ENCODE results near the gene AUTS2.
A peak's percentile ranks its signal among the peaks of the same experiment; 100 is the strongest.

The AUTS2 gene

DNA sequence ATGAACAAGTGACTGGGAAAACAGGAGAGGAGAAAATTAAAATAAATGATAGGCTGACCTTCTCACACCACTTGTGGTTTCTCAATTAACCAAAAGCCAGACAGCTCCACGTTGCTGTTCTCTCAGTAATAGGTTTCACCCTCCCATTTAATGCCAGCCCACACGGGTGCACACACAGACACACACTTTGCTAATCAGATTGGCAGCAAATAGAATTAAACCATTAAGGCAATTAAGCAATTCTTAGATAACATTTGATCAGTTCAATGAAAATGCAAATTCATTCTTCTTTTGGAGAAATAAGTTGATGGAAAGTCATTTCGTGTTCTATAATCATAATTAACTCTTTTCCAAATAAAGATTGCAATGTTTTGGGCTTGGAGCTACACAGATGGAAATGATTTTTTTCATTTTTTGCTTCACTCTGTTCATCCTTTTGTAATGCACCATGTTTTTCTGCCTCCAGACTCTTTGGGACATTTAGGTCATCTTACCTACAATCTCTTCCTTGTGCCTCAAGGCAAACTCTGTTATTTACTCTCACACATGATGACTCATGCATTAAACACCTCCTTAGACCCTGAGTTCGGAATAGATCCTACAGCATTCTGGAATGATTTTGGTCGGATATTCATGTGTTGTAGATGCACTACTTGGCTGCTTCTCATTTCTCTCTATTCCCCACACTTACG, 700.7 kb downstream of the AUTS2 start:
- DNase-seq: no peak

DNA sequence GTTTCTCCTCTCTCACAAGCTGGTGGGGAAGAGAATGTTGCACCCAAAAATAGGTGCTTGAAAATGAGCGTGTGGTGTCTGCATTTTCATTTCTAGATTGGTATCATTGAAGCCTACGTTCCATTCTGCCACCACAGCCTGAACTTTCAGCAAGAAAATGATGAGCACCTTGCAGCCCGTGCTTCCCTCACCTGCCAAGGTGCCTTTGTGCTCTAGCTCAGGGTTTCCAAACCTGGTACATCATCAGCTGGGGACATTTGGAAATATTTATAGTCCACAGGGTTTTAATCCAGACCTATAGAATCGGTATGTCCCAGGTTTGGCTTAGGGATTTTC, 701.2 kb downstream of the AUTS2 start:
- no peak for DNase-seq

DNA sequence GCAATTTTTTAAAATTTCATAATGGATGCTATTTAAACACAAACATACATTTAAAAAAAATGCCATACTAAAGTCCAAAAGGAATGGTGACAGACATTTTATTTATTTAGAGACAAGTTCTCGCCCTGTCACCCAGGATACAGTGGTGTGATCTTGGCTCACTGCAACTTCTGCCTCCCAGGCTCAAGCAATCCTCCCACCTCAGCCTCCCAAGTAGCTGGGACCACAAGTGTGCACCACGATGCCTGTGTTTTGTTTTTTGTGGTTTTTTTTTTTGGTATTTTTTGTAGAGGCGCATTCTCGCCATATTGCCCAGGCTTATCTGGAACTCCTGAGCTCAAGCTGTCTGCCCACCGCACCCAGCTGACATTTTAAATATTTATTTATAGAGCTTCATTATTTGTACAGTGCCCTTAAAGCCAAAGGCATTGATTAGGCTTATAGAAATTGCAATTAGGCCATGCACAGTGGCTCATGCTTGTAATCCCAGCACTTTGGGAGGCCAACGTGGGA, 703.5 kb downstream of the AUTS2 start:
- DNase-seq: no peak

DNA sequence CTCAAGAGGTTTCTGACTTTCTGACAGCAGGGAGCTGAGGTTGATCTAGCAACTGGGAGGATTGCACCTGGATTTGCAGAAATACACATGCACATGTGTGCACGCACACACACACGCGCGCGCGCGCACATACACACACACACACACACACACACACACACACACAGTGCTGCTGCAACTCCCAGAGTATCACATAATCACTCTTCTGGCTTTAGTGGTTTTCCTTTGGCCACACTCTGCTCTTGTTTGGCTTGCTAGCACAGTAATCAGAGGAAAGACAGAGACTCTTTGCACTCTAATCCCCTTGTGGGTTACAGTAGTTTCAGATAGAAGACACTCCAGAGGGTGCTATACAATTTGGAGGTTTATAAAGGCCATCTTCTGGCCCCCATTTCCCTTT, 705.0 kb downstream of the AUTS2 start:
- no peak for DNase-seq

DNA sequence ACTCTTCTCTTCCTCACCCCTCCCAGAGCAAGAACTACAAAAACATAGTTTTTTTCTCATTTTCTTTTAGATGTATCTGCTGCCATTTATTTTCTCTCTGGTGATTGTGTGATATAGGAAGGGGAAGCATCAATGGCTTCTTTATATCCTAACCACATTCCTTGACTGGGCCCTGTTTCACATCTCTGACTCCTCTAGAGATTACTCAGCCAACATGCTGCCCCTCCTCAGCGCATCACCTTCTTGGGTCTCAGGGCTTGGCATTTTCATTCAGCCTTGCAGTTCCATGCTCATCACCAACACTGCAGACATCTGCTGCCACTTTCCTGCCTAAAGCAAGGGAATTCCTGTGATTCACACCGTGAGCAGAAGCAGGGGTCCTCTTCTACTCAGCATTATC, 705.5 kb downstream of the AUTS2 start:
- no peak for DNase-seq

DNA sequence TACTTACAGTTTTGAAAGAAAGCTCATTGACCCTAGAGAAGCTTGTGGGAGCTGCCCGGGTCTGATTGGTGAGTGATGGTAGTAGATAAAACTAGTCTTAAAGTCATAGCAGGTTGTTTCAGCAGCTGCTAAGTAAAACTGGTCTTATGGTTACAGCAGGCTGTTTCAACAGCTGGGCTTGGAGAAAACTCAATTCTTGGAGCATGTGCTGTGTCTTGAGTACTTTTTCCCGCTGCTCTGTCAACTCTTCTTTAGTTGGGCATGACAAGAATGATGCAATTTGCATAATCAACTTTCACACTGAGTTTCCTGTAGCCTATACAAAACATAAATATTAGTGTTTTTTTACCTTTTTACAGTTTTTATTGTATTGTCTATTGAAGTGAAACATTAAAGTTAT, 707.9 kb downstream of the AUTS2 start:
- DNase-seq: no peak

DNA sequence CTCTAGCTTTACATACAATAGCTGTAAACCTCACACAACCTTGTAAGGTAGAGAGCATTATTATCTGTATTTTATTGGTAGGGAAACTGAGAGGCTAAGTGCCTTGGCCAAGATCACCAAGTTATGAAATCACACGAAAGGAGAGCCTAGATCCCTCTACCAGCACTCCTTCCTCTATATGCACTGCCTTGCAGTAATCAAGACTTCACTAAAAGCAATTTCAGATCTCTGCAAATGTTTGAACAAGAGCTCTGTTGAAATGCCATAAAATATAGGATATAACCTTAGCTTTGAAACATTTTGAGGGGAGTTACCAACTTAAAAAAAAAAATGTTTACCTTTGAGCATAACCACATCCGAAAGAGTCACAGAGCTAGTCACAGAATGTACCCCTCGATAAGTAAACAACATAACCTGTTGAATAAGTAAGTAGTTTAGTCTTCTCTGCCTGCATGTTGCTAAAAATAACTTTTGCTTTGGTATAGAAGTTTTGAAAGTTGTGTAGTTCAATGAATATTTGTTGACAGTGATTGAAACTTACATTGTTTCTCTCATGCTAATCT, 709.4 kb downstream of the AUTS2 start:
- no peak for DNase-seq

DNA sequence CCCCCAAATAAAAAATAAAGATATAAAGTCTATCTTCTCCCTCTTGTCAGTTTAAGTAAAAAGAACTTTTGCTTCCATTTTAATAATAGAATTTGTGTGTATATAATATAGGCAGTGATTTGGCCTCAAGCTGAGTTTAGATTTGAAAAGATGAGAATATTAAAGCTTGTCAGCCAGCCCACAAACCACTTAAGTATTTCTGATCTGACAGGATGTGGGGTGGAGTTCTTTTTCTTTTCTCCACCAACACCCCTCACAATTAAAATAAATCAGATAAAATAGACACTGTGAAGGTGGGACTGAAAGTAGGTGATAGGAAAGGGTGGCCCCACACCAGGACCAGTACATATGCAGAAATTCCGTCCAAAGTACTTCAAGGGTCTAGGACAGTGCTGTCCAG, 714.1 kb downstream of the AUTS2 start:
- no peak for DNase-seq

DNA sequence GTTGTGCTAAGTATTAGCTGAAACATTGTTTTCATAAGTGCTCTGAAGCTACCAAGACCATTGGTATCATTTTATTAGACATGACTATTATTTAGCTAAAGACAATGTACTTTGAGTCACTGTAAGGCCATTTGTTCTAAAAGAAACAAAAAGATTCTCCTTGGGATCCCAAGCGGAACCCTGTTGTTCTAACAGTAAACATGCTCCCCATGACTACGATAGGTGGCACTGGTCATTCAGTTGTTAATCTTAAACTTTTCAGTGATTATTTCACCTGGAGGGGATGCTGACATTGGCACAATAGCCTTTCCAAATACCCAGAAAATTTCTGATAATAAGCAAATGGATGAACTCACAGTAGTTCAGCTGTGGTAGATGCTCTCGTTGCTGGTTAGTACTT, 715.0 kb downstream of the AUTS2 start:
- no peak for DNase-seq

DNA sequence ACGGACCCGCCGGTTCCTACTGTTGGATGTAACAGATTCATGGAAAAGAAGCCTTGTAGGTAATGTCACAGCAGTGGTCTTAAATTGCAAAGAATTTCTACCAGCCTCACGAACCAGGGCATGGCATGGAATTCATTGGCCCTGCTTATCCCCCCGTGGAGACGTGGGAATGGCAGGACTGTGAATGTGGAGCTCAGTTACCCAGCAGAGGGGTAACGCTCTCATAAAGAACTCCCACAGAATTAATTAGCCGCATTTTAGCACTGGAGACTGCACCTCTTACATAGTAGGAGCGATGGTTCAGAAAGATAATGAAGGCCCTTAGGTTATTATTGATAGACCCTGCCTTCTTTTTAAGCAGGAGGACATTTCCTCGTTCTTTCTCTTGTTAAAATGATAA, 715.4 kb downstream of the AUTS2 start:
- no peak for DNase-seq

DNA sequence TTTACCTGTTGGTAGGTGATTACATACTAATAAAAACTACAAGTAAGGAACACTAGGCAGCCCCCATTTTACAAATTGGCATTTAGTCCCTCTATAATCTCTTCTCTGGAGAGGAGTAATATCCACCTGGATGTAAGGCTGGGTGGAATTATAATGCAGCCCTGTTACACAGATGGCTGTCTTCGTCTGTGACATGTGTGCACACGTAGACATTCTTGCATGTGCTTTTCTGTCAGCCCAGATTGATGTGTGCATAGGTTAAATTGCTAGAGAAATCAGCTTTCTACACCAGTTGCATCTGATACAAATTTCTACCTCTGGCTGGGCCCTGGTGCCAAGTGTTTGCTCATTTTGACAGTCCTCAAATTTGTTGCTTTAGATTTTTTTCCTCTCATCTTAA, 715.9 kb downstream of the AUTS2 start:
- peak; percentile 20 for DNase-seq

DNA sequence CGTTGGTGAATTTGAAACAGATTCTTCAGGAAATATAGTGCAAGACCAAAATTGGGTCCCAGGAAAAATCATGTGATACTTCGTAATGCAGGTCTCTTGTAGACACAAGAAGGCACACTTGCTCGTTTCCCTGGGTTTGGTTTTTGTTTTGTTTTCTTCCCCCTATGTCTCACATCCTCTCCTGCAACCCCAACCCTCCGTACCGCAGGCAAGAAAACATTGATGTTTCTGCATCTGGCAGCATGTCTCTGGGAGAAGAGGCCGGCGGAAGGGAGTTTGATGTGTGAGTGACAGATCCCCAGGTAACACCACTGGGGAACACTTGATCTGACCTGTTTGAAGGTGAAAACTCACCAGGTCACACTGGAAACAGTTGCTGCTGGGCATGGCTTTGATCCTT, 718.5 kb downstream of the AUTS2 start:
- DNase-seq: no peak

DNA sequence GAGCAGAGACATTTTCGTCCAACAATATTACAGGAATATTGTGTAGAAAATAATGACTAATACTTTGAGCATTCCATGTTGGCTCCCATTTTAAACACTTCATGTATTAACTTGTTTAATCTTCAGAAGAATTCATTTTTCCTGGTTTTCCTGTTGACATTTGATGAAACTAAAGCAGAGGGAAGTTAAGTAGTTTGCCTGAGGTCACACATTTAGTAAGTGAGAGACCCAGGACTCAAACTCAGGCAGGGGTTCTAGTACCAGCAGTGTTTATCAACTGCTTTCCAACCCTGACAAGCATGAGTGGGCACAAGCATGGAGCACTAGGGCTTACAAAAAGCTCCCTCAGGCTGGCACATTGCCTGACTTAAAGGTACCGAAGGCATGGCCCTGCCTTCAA, 719.1 kb downstream of the AUTS2 start:
- DNase-seq: no peak

DNA sequence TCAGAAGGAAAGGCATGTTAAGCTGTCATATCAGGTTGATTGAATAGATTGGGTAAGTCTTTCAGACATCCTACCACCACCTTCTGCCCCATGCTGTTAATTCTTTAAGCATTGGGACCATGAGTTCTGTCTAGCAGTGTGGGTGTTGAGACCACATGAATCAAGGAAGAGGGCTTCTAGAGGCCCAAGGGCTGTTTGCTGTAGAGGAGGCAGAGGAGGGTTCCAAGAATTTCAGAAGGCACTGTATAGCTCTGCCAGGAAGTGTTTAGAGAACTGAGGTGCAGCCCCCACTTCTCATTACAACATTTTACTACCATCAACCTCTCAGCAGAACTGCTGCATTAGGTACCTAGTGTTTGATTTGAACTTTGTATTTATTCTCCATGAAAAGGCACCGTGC, 720.2 kb downstream of the AUTS2 start:
- DNase-seq: no peak

DNA sequence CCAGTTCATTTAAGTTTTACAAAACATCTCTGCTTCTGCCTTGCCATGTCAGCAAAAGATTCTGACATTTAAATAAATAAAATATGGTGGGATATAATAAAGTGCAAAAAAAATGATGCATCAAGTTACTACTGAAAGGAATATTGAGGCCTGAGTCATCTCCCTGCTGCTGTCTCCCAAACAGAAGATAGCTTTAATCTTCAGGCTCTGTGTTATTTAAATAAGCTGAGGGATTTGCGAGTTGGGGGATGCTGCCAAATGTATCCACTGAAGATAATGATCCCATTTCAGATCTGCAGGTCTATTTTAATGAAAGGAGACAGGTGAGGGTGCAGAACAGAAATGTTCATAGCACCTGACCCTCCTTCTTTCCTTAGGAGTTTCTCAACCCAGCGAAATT, 720.8 kb downstream of the AUTS2 start:
- DNase-seq: no peak

DNA sequence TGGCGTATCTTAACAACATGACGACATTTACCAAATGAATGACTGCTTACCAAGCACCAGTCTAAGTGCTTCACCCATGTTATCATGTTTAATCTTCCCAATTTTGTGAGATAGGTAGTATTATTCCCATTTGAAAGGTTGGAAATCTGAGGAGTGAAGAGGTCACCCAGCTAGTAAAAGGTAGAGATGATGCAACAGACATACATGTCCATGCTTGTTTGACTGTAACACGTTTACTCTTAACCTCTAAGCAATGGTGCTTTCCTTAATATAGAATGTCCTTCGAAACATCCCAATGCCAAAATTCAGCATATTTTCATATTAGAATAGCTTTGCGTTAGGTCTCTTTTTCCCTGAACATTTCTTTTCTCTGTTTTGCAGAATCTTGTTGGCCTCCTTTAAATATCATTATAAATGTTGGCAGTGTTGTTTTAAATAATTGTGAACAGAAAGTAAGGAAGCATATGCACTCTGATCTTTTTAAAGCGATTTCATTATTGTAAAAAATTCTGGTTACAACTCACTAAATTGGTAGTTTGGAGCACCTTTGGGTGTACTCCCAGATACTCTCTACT, 722.8 kb downstream of the AUTS2 start:
- no peak for DNase-seq

DNA sequence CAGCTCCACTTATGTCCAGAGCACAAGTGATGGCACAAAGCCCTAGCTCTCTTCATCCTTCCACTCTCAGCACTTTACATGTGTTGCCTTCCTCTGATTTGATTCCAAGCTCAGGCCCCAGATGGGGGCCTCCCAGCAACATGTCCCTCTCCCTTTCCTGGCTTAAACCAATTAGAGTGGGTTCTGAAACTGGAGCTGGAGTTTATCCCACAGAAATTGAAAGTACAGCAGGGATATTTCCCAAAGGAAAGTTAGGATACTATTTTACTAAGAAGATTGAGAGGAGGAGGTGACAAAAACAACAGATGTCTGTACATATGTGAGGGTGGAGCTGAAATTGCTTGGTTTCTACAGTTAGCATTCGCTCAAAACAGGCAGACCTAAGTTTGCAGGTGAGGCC, 724.6 kb downstream of the AUTS2 start:
- peak; percentile 98 for DNase-seq

DNA sequence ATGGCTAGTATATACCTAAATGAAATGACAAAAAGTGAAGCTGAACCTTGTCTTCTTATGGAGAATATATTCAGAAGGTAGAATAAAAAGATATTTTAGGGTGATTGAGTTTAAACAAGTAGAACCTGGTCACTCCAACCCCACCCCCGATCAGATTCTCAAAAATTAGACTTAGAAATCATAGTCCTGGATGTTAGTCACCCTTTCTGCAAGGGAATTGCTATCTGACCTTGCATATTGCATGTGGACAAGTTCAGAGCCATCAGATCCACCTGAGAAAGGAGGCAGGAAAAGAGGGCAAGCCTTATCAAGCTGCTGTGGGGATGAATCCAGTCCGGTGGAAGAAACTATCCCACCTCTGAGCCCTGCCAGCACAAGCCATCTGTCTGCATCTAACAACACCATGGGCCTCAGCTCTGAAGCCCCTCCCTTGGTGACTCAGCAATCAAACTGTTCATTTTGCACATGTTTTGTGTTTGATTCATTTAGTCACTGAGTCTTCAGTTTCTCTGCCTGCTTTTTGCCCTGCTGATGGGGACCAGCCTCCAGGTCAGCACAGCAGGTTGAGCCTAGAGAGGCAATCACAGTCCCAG, 727.3 kb downstream of the AUTS2 start:
- DNase-seq: peak; percentile 97

DNA sequence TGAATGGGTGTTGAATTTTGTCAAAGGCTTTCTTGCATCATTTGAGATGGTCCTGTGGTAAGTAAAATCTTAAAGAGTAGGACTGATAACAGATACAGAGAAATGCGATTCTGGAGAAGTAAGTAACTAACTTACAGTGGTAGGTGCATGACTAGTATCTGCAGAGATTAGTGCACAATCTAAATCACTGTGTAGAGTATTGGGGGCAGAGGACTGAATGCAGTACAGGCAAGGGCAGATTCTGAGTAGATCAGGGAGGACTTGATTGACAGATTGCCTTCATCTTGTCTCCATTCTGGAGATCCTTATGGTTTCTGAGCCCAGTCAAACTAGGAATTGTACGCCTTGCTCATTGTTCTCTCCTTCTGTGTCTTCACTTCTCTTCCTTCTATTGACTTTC, 736.0 kb downstream of the AUTS2 start:
- no peak for DNase-seq

DNA sequence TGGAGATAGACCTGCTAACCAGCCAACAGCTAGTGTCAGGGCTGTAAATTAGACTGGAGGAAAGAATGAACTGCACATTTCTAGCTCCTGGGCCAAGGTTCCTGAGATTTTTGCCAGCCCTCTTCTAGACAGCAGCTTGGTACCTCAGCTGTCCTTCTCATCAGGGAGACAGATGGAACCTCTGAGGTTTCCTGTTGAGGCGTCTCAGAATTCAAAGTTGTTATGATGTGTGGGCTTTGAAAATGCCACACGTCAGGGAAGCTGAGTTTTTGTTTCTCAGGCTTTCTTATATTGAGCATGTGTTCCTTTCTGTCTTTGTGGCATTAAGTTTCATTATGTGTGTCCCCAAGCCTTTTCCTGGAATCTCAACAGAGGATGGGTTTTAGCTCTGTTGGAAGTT, 736.6 kb downstream of the AUTS2 start:
- no peak for DNase-seq

DNA sequence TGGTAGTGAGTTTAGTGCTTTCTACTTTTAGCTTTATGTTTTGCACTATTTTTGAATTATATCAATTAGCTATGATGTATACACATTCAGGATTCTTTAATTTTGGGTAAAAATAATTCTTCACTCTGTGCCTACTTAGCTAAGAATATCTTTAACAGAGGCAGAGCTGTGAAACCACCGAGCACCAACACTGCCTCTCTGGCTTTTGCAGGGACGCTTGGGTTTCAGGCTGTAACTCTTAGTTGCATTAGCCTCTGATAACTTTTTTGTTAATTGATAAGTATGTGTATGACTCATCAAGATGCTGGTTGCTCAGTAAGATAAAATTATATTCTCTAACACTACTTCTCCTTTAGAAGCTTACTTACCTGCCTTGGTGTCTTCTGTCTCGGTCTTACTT, 738.3 kb downstream of the AUTS2 start:
- DNase-seq: no peak

DNA sequence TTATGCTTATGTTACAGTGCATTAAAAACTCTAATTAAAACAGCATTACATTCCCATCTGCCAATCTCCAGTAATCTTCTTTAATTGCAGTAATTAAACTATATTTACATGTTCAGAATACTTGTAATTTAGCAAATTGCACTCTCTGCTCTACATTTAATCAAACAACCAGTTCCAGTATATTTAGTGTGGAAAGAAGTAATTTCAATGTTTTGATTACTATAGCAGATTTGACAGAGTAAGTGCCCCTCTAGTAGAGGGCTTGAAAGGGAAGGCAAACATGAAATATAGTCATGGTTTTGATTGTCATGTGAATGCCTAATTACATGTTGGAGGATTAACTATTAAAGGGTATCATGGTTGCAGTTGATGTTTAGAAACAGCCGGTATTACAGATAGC, 739.7 kb downstream of the AUTS2 start:
- peak; percentile 36 for DNase-seq

DNA sequence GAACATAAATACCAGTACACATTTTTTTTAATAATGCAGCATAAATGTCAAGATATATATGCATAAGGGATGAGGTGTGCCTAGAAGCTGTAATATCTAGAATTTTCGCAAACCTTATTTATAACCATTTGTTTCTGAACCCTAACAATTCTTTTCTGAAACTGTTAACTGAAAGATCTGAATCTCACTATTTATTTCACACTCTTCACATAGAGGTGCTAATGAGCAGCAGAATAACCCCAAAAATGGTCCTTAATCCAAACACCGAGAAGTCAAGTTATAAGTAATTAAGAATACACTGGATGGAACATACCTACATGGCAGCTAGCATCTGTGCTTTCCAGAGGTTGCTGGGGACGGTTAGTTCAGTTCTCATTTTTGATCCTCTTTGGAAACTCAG, 742.0 kb downstream of the AUTS2 start:
- no peak for DNase-seq

DNA sequence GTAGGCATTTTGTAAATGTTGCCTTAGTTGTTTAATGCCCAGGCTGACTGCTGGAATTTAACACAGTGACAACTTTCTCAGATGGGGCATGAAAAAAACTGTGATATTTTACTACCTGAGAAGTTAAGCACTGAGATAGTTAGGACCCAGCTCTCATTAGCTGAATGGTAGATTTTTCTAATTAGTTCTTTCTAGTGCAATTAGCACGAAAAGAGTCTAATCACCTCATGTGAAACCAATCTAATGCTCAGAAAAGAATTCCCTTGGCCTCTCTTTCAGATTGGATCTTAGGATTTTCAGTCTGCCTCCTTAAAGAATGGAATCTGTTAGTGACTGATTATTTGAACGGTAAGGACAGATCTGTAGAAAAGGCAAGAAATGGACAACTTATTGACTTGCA, 743.2 kb downstream of the AUTS2 start:
- DNase-seq: no peak

DNA sequence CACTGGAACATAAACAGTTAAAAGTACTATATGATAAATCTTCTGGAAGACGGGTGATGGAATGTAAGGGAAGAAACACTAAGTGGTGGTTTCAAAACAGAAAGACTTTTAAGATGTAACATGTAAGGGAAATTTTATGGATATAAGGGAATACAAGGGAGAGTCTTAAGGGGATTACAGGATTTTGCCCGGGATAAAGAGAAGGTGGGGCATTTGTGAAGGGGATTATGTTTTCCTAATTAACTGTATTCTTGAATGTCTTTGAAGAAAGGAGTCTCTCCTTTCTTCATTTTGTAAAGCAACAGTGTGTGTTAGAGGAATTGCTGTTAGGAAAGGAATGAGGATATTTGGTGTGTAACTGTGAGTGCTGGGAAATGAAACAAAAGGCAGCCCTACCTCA, 745.2 kb downstream of the AUTS2 start:
- no peak for DNase-seq
